H1 (cell line): ENCODE results near the gene VGLL2. TPM values are rescaled to one million over a fixed set of nuclear protein-coding genes. Genes with fewer than 3 reads are reported as not detected.

Experiments used
- CTCF ChIA-PET: fragments of 300-600 bp; sonication (Branson Sonifier 250); formaldehyde crosslinking; loops from one replicate; lab custom pipeline; 2021; ENCODE audit not compliant: partially characterized antibody; lab: Charles Lee
- POLR2A ChIA-PET: fragments of 300-600 bp; sonication (Branson Sonifier 250); formaldehyde crosslinking; loops from one replicate; lab custom pipeline; 2021; ENCODE audit warnings: inconsistent platforms; ENCODE audit not compliant: partially characterized antibody; lab: Charles Lee
- DNase-seq, 2 experiments: peaks; one replicate each; pipeline versions ENCODE4 v3.0.0 to v3.0.0-alpha.2; 2010 to 2022; ENCODE audit warnings: low spot score in 2 of 2, low read depth in 1 of 2, mixed read lengths in 1 of 2
- FAIRE-seq: peaks from 2 replicates; lab custom pipeline; 2011; peaks lifted over from hg19 to GRCh38; lab: Jason Lieb, UNC
- H2AFZ ChIP-seq: 2 replicates; pipeline ENCODE4 v1.8.1; 2012; ENCODE audit warnings: low read length, inconsistent platforms
- H2AK5ac ChIP-seq: 2 replicates; pipeline ENCODE4 v1.6.1; 2013; ENCODE audit warnings: low read depth, low read length
- H2BK120ac ChIP-seq: replicated peaks from 2 replicates; pipeline ENCODE3; 2013; ENCODE audit warnings: low read depth, low read length, inconsistent platforms
- H2BK12ac ChIP-seq: 2 replicates; pipeline ENCODE4 v1.6.1; 2013; ENCODE audit warnings: low read depth, low read length
- H2BK15ac ChIP-seq: 2 replicates; pipeline ENCODE4 v1.6.1; 2013; ENCODE audit warnings: low read length
- H2BK20ac ChIP-seq: 2 replicates; pipeline ENCODE4 v1.6.1; 2013; ENCODE audit warnings: low read length
- H2BK5ac ChIP-seq: 2 replicates; pipeline ENCODE4 v1.6.1; 2013; ENCODE audit warnings: low read depth, low read length
- H3K14ac ChIP-seq: 2 replicates; pipeline ENCODE4 v1.6.1; 2013; ENCODE audit warnings: inconsistent platforms; ENCODE audit not compliant: insufficient read length
- H3K18ac ChIP-seq: 2 replicates; pipeline ENCODE4 v1.6.1; 2013; ENCODE audit warnings: low read length; ENCODE audit errors: extremely low read depth
- H3K23ac ChIP-seq: 2 replicates; pipeline ENCODE4 v1.6.1; 2013; ENCODE audit warnings: inconsistent platforms; ENCODE audit not compliant: insufficient read length
- H3K23me2 ChIP-seq: 2 replicates; pipeline ENCODE4 v1.6.1; 2013; ENCODE audit warnings: low read depth, low read length
- H3K27ac ChIP-seq: 2 replicates; pipeline ENCODE4 v1.6.1; 2011; ENCODE audit warnings: low read depth, low read length, inconsistent platforms
- H3K27me3 ChIP-seq, 4 experiments: replicated peaks in 1 of 4; 1 replicate in 1 of 4; 2 replicates in 3 of 4; pipeline versions ENCODE4 v1.6.1 to v1.8.1; 2011 to 2013; ENCODE audit warnings: low read length in 3 of 4, mild to moderate bottlenecking in 3 of 4, inconsistent platforms in 2 of 4, mixed read lengths in 2 of 4, moderate library complexity in 1 of 4; ENCODE audit not compliant: control insufficient read depth in 3 of 4, insufficient read depth in 3 of 4; ENCODE audit errors: extremely low read depth in 1 of 4
- H3K36me3 ChIP-seq, 4 experiments: 2 replicates each; pipeline versions ENCODE4 v1.6.1 to v1.8.1; 2011 to 2013; ENCODE audit warnings: mild to moderate bottlenecking in 4 of 4, low read length in 3 of 4, moderate library complexity in 2 of 4, control low read depth in 1 of 4, inconsistent platforms in 1 of 4; ENCODE audit not compliant: insufficient read depth in 4 of 4, control insufficient read depth in 2 of 4
- H3K4ac ChIP-seq: replicated peaks from 2 replicates; pipeline ENCODE3; 2013; ENCODE audit warnings: low read length, low read depth, mixed read lengths, inconsistent platforms; ENCODE audit not compliant: insufficient read length
- H3K4me1 ChIP-seq, 4 experiments: replicated peaks in 1 of 4; 1 replicate in 1 of 4; 2 replicates in 3 of 4; pipeline versions ENCODE4 v1.6.1 to v1.8.1; 2011 to 2013; ENCODE audit warnings: low read length in 3 of 4, inconsistent platforms in 2 of 4, mixed read lengths in 1 of 4; ENCODE audit not compliant: insufficient read depth in 4 of 4, control insufficient read depth in 3 of 4
- H3K4me2 ChIP-seq, 2 experiments: 2 replicates each; pipeline versions ENCODE4 v1.6.1 to v1.8.1; 2011 to 2013; ENCODE audit warnings: low read depth in 2 of 2, low read length in 2 of 2, control low read depth in 1 of 2, inconsistent platforms in 1 of 2, mild to moderate bottlenecking in 1 of 2; ENCODE audit not compliant: insufficient read depth in 1 of 2
- H3K4me3 ChIP-seq, 4 experiments: fragments of 200-600, 300-600 bp in 1 of 4; sonication (generic), shearing (Covaris generic), sonication (Bioruptor Twin) in 1 of 4; 2 replicates each; pipeline versions ENCODE4 v1.5.1 to v1.8.1; 2011 to 2016; ENCODE audit warnings: low read length in 4 of 4, low read depth in 3 of 4, control low read depth in 2 of 4, inconsistent platforms in 2 of 4, mild to moderate bottlenecking in 2 of 4, mixed read lengths in 1 of 4, moderate library complexity in 1 of 4; ENCODE audit not compliant: insufficient read depth in 2 of 4; ENCODE audit errors: extremely low read depth in 1 of 4
- H3K56ac ChIP-seq: replicated peaks from 2 replicates; pipeline ENCODE3; 2013; ENCODE audit warnings: low read depth, mild to moderate bottlenecking, mixed read lengths, low read length, inconsistent platforms; ENCODE audit not compliant: insufficient read length
- H3K79me1 ChIP-seq: 2 replicates; pipeline ENCODE4 v1.6.1; 2013; ENCODE audit warnings: low read depth, low read length, control low read depth
- H3K79me2 ChIP-seq, 2 experiments: 2 replicates each; pipeline versions ENCODE4 v1.6.1 to v1.8.1; 2012 to 2013; ENCODE audit warnings: low read length in 2 of 2, mild to moderate bottlenecking in 2 of 2, inconsistent platforms in 1 of 2; ENCODE audit not compliant: insufficient read depth in 2 of 2, control insufficient read depth in 1 of 2
- H3K9ac ChIP-seq, 4 experiments: replicated peaks in 1 of 4; 1 replicate in 1 of 4; 2 replicates in 3 of 4; pipeline versions ENCODE4 v1.6.1 to v1.8.1; 2011 to 2013; ENCODE audit warnings: low read depth in 3 of 4, low read length in 3 of 4, control low read depth in 2 of 4, mild to moderate bottlenecking in 2 of 4, moderate library complexity in 2 of 4, inconsistent platforms in 1 of 4; ENCODE audit errors: extremely low read depth in 1 of 4
- H3K9me3 ChIP-seq, 2 experiments: 2 replicates each; pipeline versions ENCODE4 v1.6.1 to v1.8.1; 2012 to 2013; ENCODE audit warnings: mild to moderate bottlenecking in 2 of 2, moderate library complexity in 2 of 2, control low read depth in 1 of 2, inconsistent platforms in 1 of 2, low read depth in 1 of 2, low read length in 1 of 2, mixed read lengths in 1 of 2; ENCODE audit not compliant: insufficient read depth in 2 of 2
- H4K20me1 ChIP-seq, 2 experiments: replicated peaks in 1 of 2; 2 replicates each; pipeline versions ENCODE3 to v1.8.1; 2011 to 2013; ENCODE audit warnings: inconsistent platforms in 2 of 2, low read length in 2 of 2, mild to moderate bottlenecking in 1 of 2; ENCODE audit not compliant: insufficient read depth in 2 of 2, control insufficient read depth in 1 of 2
- H4K5ac ChIP-seq: 2 replicates; pipeline ENCODE4 v1.6.1; 2013; ENCODE audit warnings: low read length, low read depth, mixed read lengths, inconsistent platforms; ENCODE audit not compliant: insufficient read length
- H4K8ac ChIP-seq: 2 replicates; pipeline ENCODE4 v1.8.0; 2013; ENCODE audit warnings: mild to moderate bottlenecking, moderate library complexity, low read length, inconsistent platforms; ENCODE audit not compliant: insufficient read depth; ENCODE audit errors: extremely low read depth
- H4K91ac ChIP-seq: replicated peaks from 2 replicates; pipeline ENCODE3; 2013; ENCODE audit warnings: low read length, mixed read lengths, inconsistent platforms; ENCODE audit not compliant: insufficient read length
- BCL11A ChIP-seq, 2 experiments: IDR thresholded peaks; one replicate each; pipeline ENCODE4 v1.6.1; 2011; ENCODE audit warnings: low read depth in 2 of 2, low read length in 2 of 2, mild to moderate bottlenecking in 2 of 2
- CTBP2 ChIP-seq: IDR thresholded peaks from 2 replicates; pipeline ENCODE4 v1.7.0; 2011; ENCODE audit warnings: borderline replicate concordance, mild to moderate bottlenecking, moderate library complexity, mixed read lengths, low read length; ENCODE audit not compliant: insufficient read depth, insufficient read length
- E2F6 ChIP-seq: IDR thresholded peaks from 2 replicates; pipeline ENCODE4 v1.6.1; 2012; ENCODE audit warnings: inconsistent platforms
- GABPA ChIP-seq: IDR thresholded peaks from 2 replicates; pipeline ENCODE4 v1.6.1; 2011; ENCODE audit warnings: mild to moderate bottlenecking, low read length, moderate library complexity, borderline replicate concordance; ENCODE audit not compliant: insufficient read depth
- HDAC2 ChIP-seq, 2 experiments: fragments of 300-600 bp in 1 of 2; sonication (generic) in 1 of 2; IDR thresholded peaks; 2 replicates each; pipeline ENCODE4 v1.6.1; 2011 to 2012; ENCODE audit warnings: low read depth in 2 of 2, low read length in 2 of 2, mild to moderate bottlenecking in 2 of 2, moderate library complexity in 2 of 2, borderline replicate concordance in 1 of 2, inconsistent platforms in 1 of 2
- POLR2A ChIP-seq, 2 experiments: IDR thresholded peaks; 1 replicate in 1 of 2; 2 replicates in 1 of 2; pipeline ENCODE4 v1.6.1; 2011; ENCODE audit warnings: low read depth in 2 of 2, low read length in 2 of 2, mild to moderate bottlenecking in 2 of 2; ENCODE audit errors: control extremely low read depth in 1 of 2
- SP4 ChIP-seq: IDR thresholded peaks from 2 replicates; pipeline ENCODE4 v1.6.1; 2012; ENCODE audit warnings: low read length, inconsistent platforms
- TAF1 ChIP-seq: IDR thresholded peaks from 2 replicates; pipeline ENCODE4 v1.6.1; 2011; ENCODE audit warnings: mild to moderate bottlenecking, low read depth, low read length
- TAF7 ChIP-seq: optimal IDR thresholded peaks from 2 replicates; pipeline ENCODE3; 2011; ENCODE audit warnings: low read depth, mild to moderate bottlenecking, inconsistent platforms, low read length, moderate library complexity, borderline replicate concordance
- TBP ChIP-seq: IDR thresholded peaks from 2 replicates; pipeline ENCODE4 v1.6.1; 2011; ENCODE audit warnings: low read depth, low read length, improper control_type of control experiment
- USF2 ChIP-seq: IDR thresholded peaks from 2 replicates; pipeline ENCODE4 v1.6.1; 2011; ENCODE audit warnings: low read length, improper control_type of control experiment
- YY1 ChIP-seq: IDR thresholded peaks from 2 replicates; pipeline ENCODE4 v1.6.1; 2011; ENCODE audit warnings: low read depth, mild to moderate bottlenecking, low read length
- ZNF274 ChIP-seq: IDR thresholded peaks from 2 replicates; pipeline ENCODE4 v1.7.0; 2012; ENCODE audit warnings: low read length, borderline replicate concordance; ENCODE audit errors: extremely low read depth
- WGBS, 2 experiments: shearing (Covaris generic) in 1 of 2; methylation state at CpG; one replicate each; pipeline versions ENCODE4 v1.1.6 to v1.1.7; 2013 to 2015; ENCODE audit warnings: low lambda C conversion rate in 2 of 2, mixed read lengths in 2 of 2, inconsistent platforms in 1 of 2, low coverage in 1 of 2, missing lambda C conversion rate in 1 of 2; ENCODE audit not compliant: insufficient replicate concordance in 2 of 2, insufficient coverage in 1 of 2, insufficient read length in 1 of 2; ENCODE audit errors: extremely low coverage in 1 of 2, missing lambda C conversion rate in 1 of 2; 5-methylcytosine and 5-hydroxymethylcytosine counted together
- polyA plus RNA-seq, 7 experiments: library from polyadenylated mRNA; depleted of rRNA in 3 of 7; stranded (reverse) in 5 of 7; unstranded in 2 of 7; fragments of >200 nt in 5 of 7; fragments of 200-250 nt in 2 of 7; gene quantifications; 1 replicate in 5 of 7; 2 replicates in 1 of 7; 4 replicates in 1 of 7; pipeline versions ENCODE4 v1.2.1 to v1.2.3, GENCODE V29; 2011 to 2013; ENCODE audit warnings: missing spikeins in 2 of 7, mixed read lengths in 2 of 7
- total RNA-seq: library from RNA; stranded (reverse); fragmentation: NEBNext Ultra II Directional; extraction: Animal tissue kit (Norgen Biotek cat#: 25700); gene quantifications from 2 replicates; pipeline ENCODE4 v1.2.1, GENCODE V29; 2021

Gene VGLL2
- total and polyA plus RNA-seq, 2 of the 8 experiments (the other 6 are each of a cell fraction or from before 2014, with no cell fraction given): not detected

- WGBS, 2 experiments: 86% methylated on average over 3 of the region's 3 CpGs; no CpG with 5 or more reads in 1 of the 2 experiments
- no peaks in the 10 kb centered on the region for H4K20me1 ChIP-seq
- no peak overlapping the region for H3K4me2 ChIP-seq
- CTCF ChIA-PET: no interaction called here
- no peak overlapping the region for H2BK120ac ChIP-seq
- no peaks in the 10 kb centered on the region for H3K36me3 ChIP-seq
- H3K79me2 ChIP-seq: no peaks in the 10 kb centered on the region
- H3K14ac ChIP-seq: no peak overlapping the region
- H4K91ac ChIP-seq: no peak overlapping the region
- H2BK12ac ChIP-seq: no peak overlapping the region
- H3K23ac ChIP-seq: no peak overlapping the region
- H3K18ac ChIP-seq: no peak overlapping the region
- no peak overlapping the region for H3K56ac ChIP-seq
- POLR2A ChIA-PET: no interaction called here
- H3K9ac ChIP-seq: no peak overlapping the region
- no peak overlapping the region for H2AK5ac ChIP-seq
- FAIRE-seq: no peak
- no peaks in the 10 kb centered on the region for H3K9me3 ChIP-seq
- no peak overlapping the region for H4K8ac ChIP-seq
- H2BK15ac ChIP-seq: no peak overlapping the region
- no peaks in the 10 kb centered on the region for H3K4me1 ChIP-seq
- DNase-seq: no peak
- no peaks in the 10 kb centered on the region for H3K27me3 ChIP-seq
- H4K5ac ChIP-seq: no peak overlapping the region
- no peak overlapping the region for H2BK5ac ChIP-seq
- no peaks in the 10 kb centered on the region for H3K23me2 ChIP-seq
- no peak overlapping the region for H3K27ac ChIP-seq
- H3K4me3 ChIP-seq: no peak overlapping the region
- H3K79me1 ChIP-seq: no peaks in the 10 kb centered on the region
- H2AFZ ChIP-seq: no peak overlapping the region
- no peak overlapping the region for H3K4ac ChIP-seq
- no peak overlapping the region for H2BK20ac ChIP-seq
- TF ChIP-seq TBP (no peak), CTBP2 (no peak), POLR2A (IDR thresholded peaks at IDR 0.05; ENCODE audit: control extremely low read depth in 1 of 2, low read depth in 2 of 2, low read length in 2 of 2) (no peak), BCL11A (IDR thresholded peaks at IDR 0.05; ENCODE audit: low read depth in 2 of 2, low read length in 2 of 2) (no peak), GABPA (no peak), TAF7 (no peak), YY1 (no peak), TAF1 (no peak), USF2 (no peak), SP4 (no peak), E2F6 (no peak), ZNF274 (no peak), HDAC2 (IDR thresholded peaks at IDR 0.05; ENCODE audit: borderline replicate concordance in 1 of 2, low read depth in 2 of 2, low read length in 2 of 2) (no peak)
These were observed 32.2 kb upstream of the VGLL2 start for GRCh38 chr6:117233145-117233544.
